K562 treated with DMSO at 1 percent for 24 hours (cell line): Measurements from ENCODE around the gene ITSN2. TPM values are rescaled to one million over a fixed set of nuclear protein-coding genes. Genes with fewer than 3 reads are reported as not detected.

Source experiments
- total RNA-seq: library from RNA; unstranded; fragments of 300-600 nt; gene quantifications from 2 replicates; pipeline ENCODE4 v1.2.3, GENCODE V29; 2022; ENCODE audit warnings: low read depth; ENCODE audit not compliant: insufficient read depth

The ITSN2 gene
- 11.7 and 16.1 TPM in 2 replicates for total RNA-seq

GRCh38 chr2:24360050-24360962, at the start of gene ITSN2:
TSS of gene ITSN2 (minus strand) at chr2:24360536. CDS start at chr2:24328082, 32,454 bp downstream.

GRCh38 chr2:24174851-24175277, 185.5 kb downstream of the ITSN2 start, which contains the start of gene FAM228A:
TSS of gene FAM228A (plus strand) at chr2:24175053. CDS start at chr2:24175481, 428 bp downstream.

Other genes starting within 250 kb of the ITSN2 start
- gene PFN4, start 237.2 kb downstream of the ITSN2 start, total RNA-seq: 1.4 and 1.5 TPM in 2 replicates
- 3.1 and 10.5 TPM in 2 replicates for gene FAM228B, start 237.1 kb downstream of the ITSN2 start, total RNA-seq
- gene FAM228A, start 185.5 kb downstream of the ITSN2 start, total RNA-seq: 0.15 TPM in 1 of 2 replicates, not detected in the other
- 14.4 and 16.7 TPM in 2 replicates for gene NCOA1, start 130.7 kb upstream of the ITSN2 start, total RNA-seq